Measurements from ENCODE around the gene ACRBP.

The ACRBP gene

DNA sequence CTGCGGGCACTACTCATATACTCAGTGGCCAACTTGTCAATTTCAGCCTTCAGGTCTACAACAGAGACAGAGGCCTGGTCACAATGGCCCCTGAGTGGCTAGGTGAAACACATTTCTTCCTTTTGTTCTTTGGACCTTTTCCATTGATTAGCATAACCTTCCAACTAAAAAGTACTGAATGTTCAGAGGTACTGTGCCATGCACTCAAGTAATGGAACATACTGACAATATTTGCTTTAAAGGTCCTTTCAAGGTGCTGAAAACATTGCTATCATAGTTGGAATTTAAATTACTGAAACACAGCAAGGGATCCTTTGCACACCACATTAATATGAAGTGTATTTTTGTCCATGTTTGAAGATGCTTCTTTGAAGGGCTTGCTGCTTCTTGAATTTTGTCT lies 6.1 kb upstream of the ACRBP start:
- H3K4me3 ChIP-seq (ENCODE audit: control insufficient read depth, low read depth, low read length) = no peak overlapping the region
- no peak for DNase-seq (ENCODE audit: low read depth)
- TF ChIP-seq, protein P1, sequence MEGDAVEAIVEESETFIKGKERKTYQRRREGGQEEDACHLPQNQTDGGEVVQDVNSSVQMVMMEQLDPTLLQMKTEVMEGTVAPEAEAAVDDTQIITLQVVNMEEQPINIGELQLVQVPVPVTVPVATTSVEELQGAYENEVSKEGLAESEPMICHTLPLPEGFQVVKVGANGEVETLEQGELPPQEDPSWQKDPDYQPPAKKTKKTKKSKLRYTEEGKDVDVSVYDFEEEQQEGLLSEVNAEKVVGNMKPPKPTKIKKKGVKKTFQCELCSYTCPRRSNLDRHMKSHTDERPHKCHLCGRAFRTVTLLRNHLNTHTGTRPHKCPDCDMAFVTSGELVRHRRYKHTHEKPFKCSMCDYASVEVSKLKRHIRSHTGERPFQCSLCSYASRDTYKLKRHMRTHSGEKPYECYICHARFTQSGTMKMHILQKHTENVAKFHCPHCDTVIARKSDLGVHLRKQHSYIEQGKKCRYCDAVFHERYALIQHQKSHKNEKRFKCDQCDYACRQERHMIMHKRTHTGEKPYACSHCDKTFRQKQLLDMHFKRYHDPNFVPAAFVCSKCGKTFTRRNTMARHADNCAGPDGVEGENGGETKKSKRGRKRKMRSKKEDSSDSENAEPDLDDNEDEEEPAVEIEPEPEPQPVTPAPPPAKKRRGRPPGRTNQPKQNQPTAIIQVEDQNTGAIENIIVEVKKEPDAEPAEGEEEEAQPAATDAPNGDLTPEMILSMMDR (conservative IDR thresholded peaks at IDR 0.05; ENCODE audit: control insufficient read depth, insufficient read depth, low read depth, low read length) = no peak

DNA sequence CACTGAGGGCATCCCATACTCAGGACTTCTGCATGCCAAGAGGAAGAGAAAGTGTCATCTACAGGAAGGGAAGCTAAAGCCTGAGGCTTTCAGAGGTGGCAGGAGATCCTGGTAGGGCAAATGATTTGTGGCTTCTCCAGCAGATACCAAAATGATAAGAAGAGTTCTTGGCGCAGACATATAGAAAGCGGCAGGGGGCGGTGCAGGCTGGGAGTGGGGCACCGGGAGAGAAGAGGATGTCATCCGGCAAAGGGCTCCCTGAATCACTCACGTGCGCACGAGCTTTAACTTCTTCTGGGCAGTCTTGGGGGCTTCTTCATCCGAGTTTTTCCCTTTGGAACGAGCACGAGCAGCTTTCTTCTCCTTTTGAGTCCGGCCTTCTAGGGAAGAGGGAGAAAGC lies 5.2 kb upstream of the ACRBP start:
- DNase-seq (ENCODE audit: low read depth) = no peak
- TF ChIP-seq, protein P1 (conservative IDR thresholded peaks at IDR 0.05; ENCODE audit: control insufficient read depth, insufficient read depth, low read depth, low read length) = no peak
- H3K4me3 ChIP-seq (ENCODE audit: control insufficient read depth, low read depth, low read length) = no peak overlapping the region

DNA sequence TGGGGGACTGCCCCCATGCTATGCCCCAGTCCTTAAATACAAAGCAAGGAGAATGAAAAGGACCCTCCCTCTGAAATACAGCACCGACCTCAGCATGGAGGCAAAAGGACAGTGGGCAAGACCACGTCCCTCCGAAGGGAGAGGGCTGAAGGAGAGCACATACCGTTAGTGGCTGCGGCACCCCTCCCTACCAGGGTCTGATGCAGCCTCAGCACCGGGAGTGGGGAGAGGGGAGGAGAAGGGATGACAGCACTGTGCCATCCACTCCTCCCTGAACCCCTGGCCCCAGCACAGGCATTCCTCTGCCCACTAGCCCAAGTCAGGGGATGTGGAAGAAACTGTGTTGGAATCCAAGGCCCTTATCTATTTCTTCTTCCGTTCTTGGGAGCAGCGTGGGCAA lies 3.6 kb upstream of the ACRBP start:
- no peak for DNase-seq (ENCODE audit: low read depth)
- no peak overlapping the region for H3K4me3 ChIP-seq (ENCODE audit: control insufficient read depth, low read depth, low read length)
- TF ChIP-seq, protein P1 (conservative IDR thresholded peaks at IDR 0.05; ENCODE audit: control insufficient read depth, insufficient read depth, low read depth, low read length) = no peak

DNA sequence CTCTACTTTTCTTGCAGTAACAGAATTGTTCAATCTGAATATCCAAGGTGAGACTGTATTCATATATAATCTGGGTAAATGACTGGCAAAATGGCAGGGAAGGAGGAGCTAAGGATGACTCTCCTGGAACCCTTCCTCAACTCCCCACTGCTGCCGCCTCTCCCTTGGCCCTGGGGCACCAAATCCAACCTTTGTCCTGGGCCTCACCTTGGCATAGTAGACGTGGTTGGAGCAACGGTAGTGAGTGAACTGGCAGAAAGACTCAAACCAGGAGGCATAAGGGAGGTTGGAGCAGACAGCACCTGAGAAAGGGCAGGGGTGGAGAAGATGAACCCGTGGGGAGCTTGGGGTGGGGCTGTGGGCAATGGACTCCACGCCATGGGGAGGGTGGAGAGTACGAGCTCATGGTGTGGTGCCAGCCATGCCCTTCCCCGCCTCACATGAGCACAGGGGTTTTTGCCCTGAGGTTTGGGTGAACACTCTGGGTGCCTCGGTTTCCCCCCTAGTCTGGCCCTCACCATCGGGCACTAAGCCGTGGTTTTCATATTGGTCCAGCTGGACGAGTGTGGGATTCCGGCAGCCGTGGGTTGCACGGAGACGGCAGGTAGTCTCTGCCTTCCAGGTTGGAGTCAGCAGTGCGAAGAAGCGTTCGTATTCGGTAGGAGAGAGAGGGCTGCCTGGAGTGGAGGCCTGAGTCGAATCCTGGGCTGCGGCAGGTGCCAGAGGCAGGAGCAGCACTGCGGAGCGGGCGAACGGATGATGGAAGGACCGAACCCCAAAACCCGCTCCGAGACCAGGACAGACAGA lies 753 bp downstream of the ACRBP start:
- peak overlapping the region; percentile 48 for H3K4me3 ChIP-seq (ENCODE audit: control insufficient read depth, low read depth, low read length)
- TF ChIP-seq, protein P1 (conservative IDR thresholded peaks at IDR 0.05; ENCODE audit: control insufficient read depth, insufficient read depth, low read depth, low read length) = no peak

DNA sequence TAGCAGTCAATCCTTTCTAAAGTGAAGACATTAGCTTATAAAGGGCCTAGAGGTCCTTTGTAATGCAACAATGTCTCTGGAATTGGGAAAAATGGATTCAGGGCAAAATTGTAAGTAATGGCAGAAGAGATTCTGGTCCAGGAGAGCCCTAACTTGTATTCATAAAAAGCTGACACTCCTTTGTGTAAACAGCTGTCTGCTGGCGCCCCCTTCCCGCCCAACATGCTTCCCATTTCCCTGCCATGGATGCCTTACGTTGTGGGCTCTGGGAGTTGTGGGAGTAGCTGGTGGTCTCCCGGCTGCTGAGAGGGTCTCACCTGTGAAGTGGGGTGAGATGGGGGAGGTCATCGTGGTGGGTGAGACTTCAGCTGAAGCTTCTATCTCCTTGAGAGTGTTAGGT lies 2.3 kb downstream of the ACRBP start:
- no peak for DNase-seq (ENCODE audit: low read depth)
- H3K4me3 ChIP-seq (ENCODE audit: control insufficient read depth, low read depth, low read length) = no peak overlapping the region
- TF ChIP-seq, protein P1 (conservative IDR thresholded peaks at IDR 0.05; ENCODE audit: control insufficient read depth, insufficient read depth, low read depth, low read length) = peak; percentile 6

More for the DNA sequence above, 753 bp downstream of the ACRBP start:
- no peak for DNase-seq (ENCODE audit: low read depth)

DNA sequence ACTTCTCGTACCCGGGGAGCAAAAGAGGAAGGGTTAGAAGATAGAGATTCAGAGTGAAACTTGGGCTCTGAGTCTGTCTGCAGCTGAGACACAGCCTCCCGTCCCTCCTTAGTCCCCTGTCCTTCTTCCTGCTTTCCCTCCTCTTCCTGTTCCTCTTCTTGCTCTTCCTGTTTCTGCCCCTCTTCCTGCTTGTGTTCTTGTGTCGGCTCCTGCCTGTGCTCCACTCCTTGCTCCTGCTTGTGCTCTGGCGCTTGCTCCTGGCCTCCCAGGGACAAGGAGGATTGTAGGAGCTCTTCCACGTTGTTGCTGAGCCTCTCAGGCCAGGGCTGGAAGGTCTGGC lies 3.0 kb downstream of the ACRBP start:
- no peak for DNase-seq (ENCODE audit: low read depth)
- no peak overlapping the region for H3K4me3 ChIP-seq (ENCODE audit: control insufficient read depth, low read depth, low read length)
- TF ChIP-seq, protein P1 (conservative IDR thresholded peaks at IDR 0.05; ENCODE audit: control insufficient read depth, insufficient read depth, low read depth, low read length) = no peak

Measured in fibroblast of mammary gland (primary cell).